DMS153 treated with DMSO at 0.1 percent for 48 hours (cell line): ENCODE measurements around the gene KLRG1.

ENCODE experiments used
- DNase-seq: peaks from one replicate; lab custom pipeline; 2025; ENCODE audit not compliant: unreplicated experiment; lab: John Stamatoyannopoulos, UW

The KLRG1 gene

DNA sequence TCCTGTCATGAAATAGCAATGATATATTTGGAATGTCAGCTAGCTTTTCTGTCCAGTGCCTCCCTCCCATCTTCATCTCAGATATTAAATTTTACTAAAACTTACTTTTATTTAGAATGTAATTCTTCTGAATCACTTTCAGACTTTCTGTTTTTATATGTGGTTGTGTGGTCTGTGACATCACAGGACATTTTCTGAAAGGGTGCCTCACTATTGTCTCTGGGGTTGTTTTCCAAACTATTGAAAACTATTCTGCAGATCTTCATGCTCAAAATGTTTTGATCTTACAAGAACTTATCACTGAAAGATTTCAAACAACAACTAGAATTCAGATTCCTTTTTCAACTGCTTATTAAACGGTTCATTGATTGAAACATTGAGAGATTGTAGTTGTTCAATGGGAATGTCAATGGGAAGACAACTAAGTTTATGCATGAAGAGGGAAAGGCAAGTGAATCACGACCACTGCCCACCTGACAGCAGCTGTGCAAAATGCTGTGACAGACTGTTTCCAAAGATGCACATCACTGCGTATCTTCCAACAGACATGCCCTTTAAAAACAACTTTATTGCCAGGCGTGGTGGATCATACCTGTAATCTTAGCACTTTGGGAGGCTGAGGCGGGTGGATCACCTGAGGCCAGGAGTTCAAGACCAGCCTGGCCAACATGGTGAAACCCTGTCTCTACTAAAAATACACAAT, 51.3 kb downstream of the KLRG1 start:
- no peak for DNase-seq

DNA sequence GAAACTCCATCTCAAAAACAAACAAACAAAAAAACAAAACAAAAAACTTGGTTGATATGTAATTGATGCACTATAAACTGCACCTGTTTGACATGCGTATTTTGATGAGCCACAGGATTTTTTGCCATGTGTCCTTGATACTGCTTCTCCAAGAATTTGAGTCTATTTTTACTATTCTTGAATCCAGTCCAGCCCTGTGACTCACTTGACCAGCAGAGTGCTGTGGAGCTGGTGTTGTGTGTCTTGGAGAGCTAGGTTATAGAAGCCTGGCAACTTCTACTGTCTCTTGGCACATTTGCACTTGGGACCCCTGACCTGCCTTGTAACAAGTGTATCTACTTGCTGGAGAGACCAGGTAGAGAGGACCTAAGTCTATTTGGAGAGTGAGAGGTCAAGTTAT, 52.0 kb downstream of the KLRG1 start:
- DNase-seq, result no peak

DNA sequence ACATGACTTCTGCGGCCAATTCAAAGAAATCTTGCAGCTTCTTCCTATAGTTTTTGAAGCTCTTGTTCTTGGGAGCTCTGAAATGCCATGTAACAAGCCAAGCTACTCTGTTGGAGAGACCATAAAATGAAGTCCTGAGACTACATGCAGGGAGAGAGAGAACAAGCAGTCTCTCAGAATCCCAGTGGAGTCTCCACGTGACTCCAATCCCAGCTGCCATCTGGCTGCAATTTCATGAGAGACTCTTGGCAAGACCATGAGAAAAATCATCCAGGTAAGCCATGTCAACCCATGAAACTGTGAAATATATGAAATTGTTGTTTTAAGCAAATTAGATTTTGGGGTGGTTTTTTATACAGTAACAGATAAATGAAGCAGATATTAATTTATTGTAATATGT, 54.4 kb downstream of the KLRG1 start:
- no peak for DNase-seq

DNA sequence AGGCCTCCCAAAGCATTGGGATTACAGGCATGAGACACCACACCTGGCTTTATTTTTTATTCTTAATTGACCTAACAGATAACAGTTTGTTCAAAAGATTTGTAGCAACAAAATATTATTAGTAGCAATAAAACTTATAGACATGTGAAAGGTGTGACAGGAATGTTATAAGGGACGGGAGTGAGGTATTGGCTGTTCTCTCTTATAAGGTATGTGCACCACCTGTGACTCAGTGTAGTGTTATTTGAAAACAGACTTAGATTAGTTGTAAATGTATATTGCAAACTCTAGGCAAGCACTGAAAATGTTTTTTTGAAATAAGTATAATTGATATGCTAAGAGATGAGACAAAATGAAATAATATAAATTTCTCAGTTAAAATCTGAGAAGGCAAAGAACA, 57.8 kb downstream of the KLRG1 start:
- no peak for DNase-seq

DNA sequence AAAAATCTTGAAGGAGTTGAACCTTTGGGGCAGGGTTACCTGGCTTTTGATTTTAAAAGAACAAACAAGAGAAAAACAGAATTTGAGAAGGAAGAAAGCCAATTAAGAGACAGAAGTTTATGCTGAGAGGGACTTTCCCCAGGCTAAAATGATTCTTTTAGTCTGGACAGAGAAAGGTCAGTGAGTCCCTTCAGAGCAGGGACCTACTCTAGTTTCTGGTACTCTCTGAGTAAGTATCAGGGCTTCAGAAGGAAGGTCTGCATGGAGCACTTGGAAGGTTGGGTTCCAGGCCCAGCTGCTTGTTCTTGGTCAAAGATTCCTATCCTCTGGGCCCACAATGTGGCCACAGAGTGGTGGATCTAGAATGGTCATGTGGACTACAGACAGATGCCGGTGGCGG, 59.6 kb downstream of the KLRG1 start:
- DNase-seq, result no peak

DNA sequence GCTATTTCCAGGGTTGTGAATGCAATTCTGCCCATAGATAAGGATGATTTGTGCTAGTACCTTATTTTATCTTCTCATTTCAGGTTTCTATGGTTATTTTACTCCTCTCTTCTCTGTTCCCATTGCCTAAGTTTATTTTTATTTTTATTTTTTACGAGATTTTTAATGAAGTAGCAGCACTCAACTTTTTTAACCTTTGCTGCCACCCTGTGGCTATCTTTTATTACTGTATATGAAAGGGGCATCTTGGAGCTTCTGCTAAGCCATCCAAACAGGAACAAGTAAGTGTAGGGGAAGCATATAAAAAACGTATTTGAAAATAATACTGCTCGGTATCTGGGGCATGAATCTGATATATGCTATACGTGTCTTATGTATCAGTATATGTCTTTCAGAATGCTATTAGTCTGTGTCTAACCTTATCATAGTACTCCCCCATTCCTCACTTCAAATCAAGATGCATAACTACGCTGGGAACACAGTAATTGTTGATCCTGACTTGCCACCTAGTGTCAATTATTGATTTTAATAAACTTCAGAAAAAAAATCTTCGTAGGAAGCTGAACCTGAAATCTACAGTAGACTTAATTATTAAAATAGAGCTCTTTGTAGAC, 60.3 kb downstream of the KLRG1 start:
- peak; percentile 2 for DNase-seq

DNA sequence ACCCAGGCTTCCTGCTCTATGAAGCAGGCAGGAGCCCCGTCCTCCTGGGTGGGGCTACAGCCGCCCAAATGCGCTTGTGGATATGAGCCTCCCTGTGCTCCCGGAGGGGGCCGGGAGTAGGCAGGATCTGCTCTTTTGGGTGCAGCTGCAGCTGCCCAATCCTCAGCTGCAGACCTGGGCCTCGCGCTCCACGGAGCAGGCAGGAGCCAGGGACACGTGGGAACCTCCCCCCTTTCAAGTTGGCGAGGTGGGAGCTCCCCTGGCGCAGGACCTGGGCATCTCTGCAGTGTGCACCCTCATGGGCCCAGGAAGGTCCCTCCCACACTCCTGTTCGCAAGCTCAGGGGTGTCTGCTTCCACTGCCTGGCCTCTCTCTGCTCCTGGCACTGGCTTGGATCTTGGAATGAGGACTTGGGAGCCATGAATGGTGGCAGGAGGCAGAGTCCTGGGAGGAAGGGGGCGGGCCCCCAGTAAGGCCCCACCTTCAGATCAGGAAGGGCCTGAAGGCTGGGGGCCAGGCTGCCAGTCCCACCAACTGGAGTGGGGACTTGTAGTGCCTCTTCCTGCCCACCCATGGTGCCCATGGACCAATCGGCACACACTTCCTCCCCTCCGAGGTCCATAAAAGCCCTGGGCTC, 61.3 kb downstream of the KLRG1 start:
- DNase-seq, result no peak

DNA sequence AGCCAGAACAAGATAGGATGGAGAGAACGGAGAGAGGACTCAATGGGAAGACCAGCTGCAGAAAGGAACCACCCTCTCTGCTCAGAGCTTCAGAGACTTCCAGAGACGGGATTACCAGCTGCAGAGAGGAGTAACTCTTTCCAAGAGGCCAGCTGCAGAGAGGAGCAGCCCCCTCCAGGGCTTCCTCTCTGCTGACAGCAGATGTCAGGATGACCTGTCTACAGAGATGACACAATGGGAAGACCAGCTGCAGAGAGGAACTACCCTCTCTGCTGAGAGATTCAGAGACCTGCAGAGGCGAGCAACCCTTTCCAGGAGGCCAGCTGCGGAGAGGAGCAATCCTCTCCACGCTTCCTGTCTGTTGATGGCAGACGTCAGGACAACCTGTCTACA, 61.8 kb downstream of the KLRG1 start:
- DNase-seq, result no peak

DNA sequence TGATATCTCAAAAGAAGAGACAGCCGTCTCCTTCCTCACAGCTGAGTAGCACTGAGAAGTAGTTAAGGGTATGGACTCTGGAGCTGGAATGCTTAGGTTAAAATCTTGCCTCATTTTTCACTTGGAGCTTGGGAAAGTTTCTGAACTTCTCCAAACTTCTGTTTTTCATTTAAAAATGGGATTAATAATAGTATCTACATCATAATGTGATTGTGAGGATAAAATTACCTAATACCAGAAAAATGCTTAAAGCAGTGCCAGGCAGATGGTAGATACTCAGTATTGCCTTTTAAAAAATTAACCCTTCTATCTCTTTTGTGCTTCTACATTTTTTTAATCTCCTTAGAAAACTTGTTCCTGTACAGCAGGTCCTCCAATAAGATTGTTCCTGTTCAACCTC, 63.3 kb downstream of the KLRG1 start:
- no peak for DNase-seq
